ENCODE results near the gene PIMREG.

Gene PIMREG

GRCh38 chr17:6437956-6438355, 6.3 kb upstream of the PIMREG start:
- no peak for DNase-seq (ENCODE audit: low read depth)

- no peak for DNase-seq (ENCODE audit: low read depth)
These were observed 4.3 kb upstream of the PIMREG start for GRCh38 chr17:6439951-6440350.

GRCh38 chr17:6442775-6443174, 1.5 kb upstream of the PIMREG start:
- DNase-seq (ENCODE audit: low read depth): no peak

GRCh38 chr17:6444571-6445335, 498 bp downstream of the PIMREG start:
- DNase-seq (ENCODE audit: low read depth): no peak

- no peak for DNase-seq (ENCODE audit: low read depth)
These were observed 2.4 kb downstream of the PIMREG start for GRCh38 chr17:6446516-6447100.

- DNase-seq (ENCODE audit: low read depth): no peak
These were observed 4.2 kb downstream of the PIMREG start for GRCh38 chr17:6448473-6448872.

- no peak for DNase-seq (ENCODE audit: low read depth)
These were observed 5.1 kb downstream of the PIMREG start for GRCh38 chr17:6449307-6449706.

- no peak for DNase-seq (ENCODE audit: low read depth)
These were observed 6.9 kb downstream of the PIMREG start for GRCh38 chr17:6450926-6451832.

- no peak for DNase-seq (ENCODE audit: low read depth)
These were observed 8.4 kb downstream of the PIMREG start for GRCh38 chr17:6452471-6453266.

GRCh38 chr17:6453279-6454024, 9.2 kb downstream of the PIMREG start:
- no peak for DNase-seq (ENCODE audit: low read depth)

- DNase-seq (ENCODE audit: low read depth): no peak
These were observed 10.5 kb downstream of the PIMREG start for GRCh38 chr17:6454495-6455320.

GRCh38 chr17:6455321-6455705, 11.1 kb downstream of the PIMREG start:
- no peak for DNase-seq (ENCODE audit: low read depth)

- no peak for DNase-seq (ENCODE audit: low read depth)
These were observed 12.1 kb downstream of the PIMREG start for GRCh38 chr17:6456321-6456720.

- DNase-seq (ENCODE audit: low read depth): peak; percentile 49
These were observed 12.8 kb downstream of the PIMREG start for GRCh38 chr17:6456914-6457687.

- no peak for DNase-seq (ENCODE audit: low read depth)
These were observed 13.6 kb downstream of the PIMREG start for GRCh38 chr17:6457688-6458459.

- no peak for DNase-seq (ENCODE audit: low read depth)
These were observed 14.2 kb downstream of the PIMREG start for GRCh38 chr17:6458460-6458950.

GRCh38 chr17:6460531-6461161, 16.4 kb downstream of the PIMREG start:
- DNase-seq (ENCODE audit: low read depth): no peak

- no peak for DNase-seq (ENCODE audit: low read depth)
These were observed 17.0 kb downstream of the PIMREG start for GRCh38 chr17:6461246-6461645.

All from HS-5 (cell line).